B cell (primary cell): ENCODE data around the gene COQ4. TPM values are rescaled to one million over a fixed set of nuclear protein-coding genes. Genes with fewer than 3 reads are reported as not detected.

Source experiments
- ATAC-seq: fragments of 200-7000 bp; cut with Tn5 transposase; one replicate; pipeline ENCODE4 v1.10.0; 2021; ENCODE audit warnings: low read depth, mild to moderate bottlenecking, moderate number of reproducible peaks, moderate library complexity
- CTCF ChIA-PET: fragments of 350-600 bp; sonication (Branson Sonifier 250); formaldehyde crosslinking; loops from one replicate; lab custom pipeline; 2021; ENCODE audit warnings: antibody characterized with exemption, inconsistent platforms; lab: Charles Lee
- POLR2A ChIA-PET: fragments of 350-600 bp; sonication (Branson Sonifier 250); formaldehyde crosslinking; loops from one replicate; lab custom pipeline; 2021; ENCODE audit warnings: antibody characterized with exemption; lab: Charles Lee
- DNase-seq: peaks from one replicate; pipeline ENCODE4 v3.0.0; 2013
- H2AFZ ChIP-seq: 2 replicates; pipeline ENCODE4 v1.6.1; 2012; ENCODE audit warnings: mild to moderate bottlenecking, low read depth, low read length; ENCODE audit not compliant: insufficient read depth, poor library complexity, severe bottlenecking
- H3K27ac ChIP-seq, 2 donors: 1 replicate in 1 of 2; 2 replicates in 1 of 2; pipeline ENCODE4 v1.5.1; 2012 to 2013; ENCODE audit warnings: low read length in 2 of 2, mild to moderate bottlenecking in 2 of 2, moderate library complexity in 1 of 2
- H3K27me3 ChIP-seq, 4 experiments: fragments of 200-600 bp in 1 of 4; sonication (generic) in 1 of 4; replicated peaks in 1 of 4; 1 replicate in 2 of 4; 2 replicates in 2 of 4; pipeline versions ENCODE4 v1.6.1 to v1.7.0; 2013 to 2016; ENCODE audit warnings: low read length in 3 of 4, mild to moderate bottlenecking in 2 of 4, mixed read lengths in 1 of 4, moderate library complexity in 1 of 4; ENCODE audit not compliant: insufficient read depth in 4 of 4, control insufficient read depth in 3 of 4; ENCODE audit errors: control extremely low read depth in 1 of 4
- H3K36me3 ChIP-seq, 2 experiments: replicated peaks in 1 of 2; 1 replicate in 1 of 2; 2 replicates in 1 of 2; pipeline versions ENCODE4 v1.6.1 to v1.7.1; 2013; ENCODE audit warnings: low read length in 1 of 2; ENCODE audit not compliant: insufficient read depth in 2 of 2, control insufficient read depth in 1 of 2; ENCODE audit errors: control extremely low read depth in 1 of 2, extremely low read depth in 1 of 2
- H3K4me1 ChIP-seq, 2 donors: fragments of 200-600 bp in 1 of 2; sonication (generic) in 1 of 2; 1 replicate in 1 of 2; 2 replicates in 1 of 2; pipeline versions ENCODE4 v1.5.1 to v1.6.1; 2013 to 2017; ENCODE audit warnings: low read length in 2 of 2; ENCODE audit not compliant: control insufficient read depth in 2 of 2, insufficient read depth in 2 of 2
- H3K4me2 ChIP-seq: replicated peaks from 2 replicates; pipeline ENCODE3; 2012; ENCODE audit warnings: mild to moderate bottlenecking, low read depth, low read length; ENCODE audit not compliant: poor library complexity, severe bottlenecking
- H3K4me3 ChIP-seq, 5 experiments: fragments of 200-600 bp in 1 of 5; sonication (generic) in 1 of 5; 1 replicate in 3 of 5; 2 replicates in 2 of 5; pipeline versions ENCODE4 v1.5.1 to v1.7.0; 2011 to 2016; ENCODE audit warnings: low read length in 4 of 5, mild to moderate bottlenecking in 4 of 5, low read depth in 2 of 5, control low read depth in 1 of 5, moderate library complexity in 1 of 5; ENCODE audit not compliant: insufficient read depth in 1 of 5; ENCODE audit errors: control extremely low read depth in 1 of 5, extremely low read depth in 1 of 5
- H3K79me2 ChIP-seq: fragments of 200-600 bp; sonication (generic); one replicate; pipeline ENCODE4 v1.6.0; 2016; ENCODE audit warnings: low read length; ENCODE audit not compliant: control insufficient read depth, insufficient read depth
- H3K9ac ChIP-seq: fragments of 200-600 bp; sonication (generic); 2 replicates; pipeline ENCODE4 v1.6.1; 2017; ENCODE audit warnings: mild to moderate bottlenecking, low read length, moderate library complexity
- H3K9me3 ChIP-seq, 3 donors: one replicate each; pipeline versions ENCODE4 v1.6.1 to v1.7.1; 2013; ENCODE audit warnings: low read length in 2 of 3; ENCODE audit not compliant: control insufficient read depth in 2 of 3, insufficient read depth in 1 of 3; ENCODE audit errors: control extremely low read depth in 1 of 3
- H4K20me1 ChIP-seq: 2 replicates; pipeline ENCODE4 v1.6.0; 2012; ENCODE audit warnings: mild to moderate bottlenecking, low read length; ENCODE audit not compliant: insufficient read depth, control insufficient read depth, poor library complexity, severe bottlenecking
- H3K27ac Mint-ChIP-seq: one replicate; pipeline ENCODE4 v1.8.0; 2021; ENCODE audit warnings: mixed read lengths
- H3K27me3 Mint-ChIP-seq: one replicate; pipeline ENCODE4 v1.8.0; 2021; ENCODE audit warnings: mixed read lengths
- H3K4me1 Mint-ChIP-seq: one replicate; pipeline ENCODE4 v1.8.0; 2021; ENCODE audit warnings: mixed read lengths
- H3K4me3 Mint-ChIP-seq: one replicate; pipeline ENCODE4 v1.8.0; 2021; ENCODE audit warnings: mixed read lengths
- H3K9me3 Mint-ChIP-seq: one replicate; pipeline ENCODE4 v1.8.0; 2022; ENCODE audit warnings: mixed read lengths; ENCODE audit not compliant: insufficient read depth
- CTCF ChIP-seq: fragments of 200-600 bp; IDR thresholded peaks from one replicate; pipeline ENCODE4 v1.8.0; 2022; ENCODE audit warnings: antibody characterized with exemption, mild to moderate bottlenecking
- EZH2 ChIP-seq: IDR thresholded peaks from 2 replicates; pipeline ENCODE4 v1.6.1; 2012; ENCODE audit warnings: borderline replicate concordance, low read depth, mild to moderate bottlenecking, moderate library complexity, low read length; ENCODE audit not compliant: insufficient read depth, poor library complexity, severe bottlenecking
- WGBS: methylation state at CpG from one replicate; pipeline ENCODE4 v1.1.5; 2013; ENCODE audit warnings: missing lambda C conversion rate; ENCODE audit not compliant: insufficient coverage; 5-methylcytosine and 5-hydroxymethylcytosine counted together
- intact Hi-C: fragments of 100-400 bp; cut with micrococcal nuclease; formaldehyde crosslinking; loops from one replicate; pipeline ENCODE4 v1.10.0; 2022
- polyA plus RNA-seq: library from polyadenylated mRNA; depleted of rRNA; stranded (reverse); fragments of >200 nt; gene quantifications from 2 replicates; pipeline ENCODE4 v1.2.3, GENCODE V29; 2012
- total RNA-seq, 2 donors: library from RNA; stranded (reverse); fragments of 120-200 nt in 1 of 2; gene quantifications; 1 replicate in 1 of 2; 2 replicates in 1 of 2; pipeline versions ENCODE4 v1.2.3 to v1.2.4, GENCODE V29; 2013 to 2022

The COQ4 gene
- total and polyA plus RNA-seq, 2 donors (not counting 1 experiment from before 2014, with no cell fraction given), result 54.9 to 62.8 TPM

DNA sequence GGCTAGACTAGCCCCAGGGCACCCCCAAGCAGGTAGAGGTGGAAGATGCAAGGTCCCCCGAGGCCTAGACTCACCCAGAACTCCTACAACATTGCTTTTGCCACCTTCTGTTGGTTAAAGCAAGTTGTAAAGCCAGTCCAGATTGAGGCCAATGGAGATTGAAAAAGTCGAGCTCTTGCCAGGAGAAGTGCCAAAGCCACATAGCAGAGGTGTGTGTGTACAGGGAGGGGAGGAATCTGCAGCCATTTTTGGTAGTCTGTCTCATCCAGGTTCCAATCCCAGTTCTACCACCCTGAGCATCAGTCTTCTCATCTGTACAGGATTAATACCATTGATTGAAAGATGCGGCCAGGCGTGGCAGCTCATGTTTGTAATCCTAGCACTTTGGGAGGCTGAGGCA lies 36.2 kb downstream of the COQ4 start:
- 100% methylated on average over 3 of the region's 4 CpGs for WGBS
- Histone ChIP-seq H4K20me1 (no peaks in the 10 kb centered on the region), H3K27ac (no peak overlapping the region), H3K79me2 (no peaks in the 10 kb centered on the region), H3K4me2 (no peak overlapping the region), H3K9me3 (no peaks in the 10 kb centered on the region), H3K36me3 (peaks cover 0 to 11% of the 10 kb centered on the region in 2 experiments), H3K4me1 (peaks cover 0 to 9% of the 10 kb centered on the region in 2 donors), H3K9ac (no peak overlapping the region), H2AFZ (no peak overlapping the region), H3K4me3 (no peak overlapping the region), H3K27me3 (no peaks in the 10 kb centered on the region)
- no peak overlapping the region for H3K27ac Mint-ChIP-seq
- intact Hi-C loops, result no loop called here
- ChIA-PET POLR2A (no interaction called here), CTCF (no interaction called here)
- ATAC-seq (no peak), DNase-seq (no peak)
- H3K27me3 Mint-ChIP-seq, result no peaks in the 10 kb centered on the region
- H3K9me3 Mint-ChIP-seq, result no peaks in the 10 kb centered on the region
- peaks cover 4% of the 10 kb centered on the region for H3K4me1 Mint-ChIP-seq
- no peak overlapping the region for H3K4me3 Mint-ChIP-seq
- TF ChIP-seq CTCF, result no peak
- TF ChIP-seq EZH2, result no peak

DNA sequence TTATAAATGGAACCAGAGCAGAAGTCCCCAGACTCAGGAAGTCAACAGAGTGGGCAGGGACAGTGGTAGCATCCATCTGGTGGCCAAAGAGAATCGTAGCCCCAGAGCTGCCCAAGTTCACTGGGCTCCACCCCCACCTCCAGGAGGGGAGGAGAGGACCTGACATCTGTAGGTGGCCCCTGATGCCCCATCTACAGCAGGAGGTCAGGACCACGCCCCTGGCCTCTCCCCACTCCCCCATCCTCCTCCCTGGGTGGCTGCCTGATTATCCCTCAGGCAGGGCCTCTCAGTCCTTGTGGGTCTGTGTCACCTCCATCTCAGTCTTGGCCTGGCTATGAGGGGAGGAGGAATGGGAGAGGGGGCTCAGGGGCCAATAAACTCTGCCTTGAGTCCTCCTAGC lies 38.2 kb downstream of the COQ4 start:
- H3K9me3 Mint-ChIP-seq, result no peaks in the 10 kb centered on the region
- ChIA-PET POLR2A (interaction anchor here (2.7 kb wide), 1 partner anchor 11 kb away, joined by 20 read pairs; the partner anchor contains the start of gene URM1), CTCF (interaction anchor here (0.5 to 2.7 kb wide), 6 partner anchors 10 to 77 kb away, joined by 3 to 35 read pairs (median 10); partner anchors contain the start of gene URM1)
- intact Hi-C loops, result no loop called here
- peaks cover 9% of the 10 kb centered on the region for H3K4me1 Mint-ChIP-seq
- Histone ChIP-seq H3K4me3 (no peak overlapping the region), H2AFZ (no peak overlapping the region), H3K36me3 (no peaks in the 10 kb centered on the region), H3K9me3 (no peaks in the 10 kb centered on the region), H3K4me1 (peaks cover 10 to 21% of the 10 kb centered on the region in 2 donors), H3K4me2 (no peak overlapping the region), H3K79me2 (no peaks in the 10 kb centered on the region), H4K20me1 (no peaks in the 10 kb centered on the region), H3K27ac (no peak overlapping the region), H3K27me3 (no peaks in the 10 kb centered on the region), H3K9ac (no peak overlapping the region)
- DNase-seq (no peak), ATAC-seq (no peak)
- 86% methylated on average over 1 of the region's 2 CpGs for WGBS
- TF ChIP-seq CTCF, result no peak
- TF ChIP-seq EZH2, result no peak
- H3K27ac Mint-ChIP-seq, result no peak overlapping the region
- no peaks in the 10 kb centered on the region for H3K27me3 Mint-ChIP-seq
- H3K4me3 Mint-ChIP-seq, result no peak overlapping the region
